SU-DHL-6 (cell line): ENCODE results near the gene TNXB.
"Not testable (repeated sequence)": the region's sequence is repeated elsewhere in the genome, so short reads cannot be mapped to it uniquely, and the experiment has no call there.

ENCODE experiments used
- CTCF ChIP-seq: fragments of 200-600 bp; sonication (generic); IDR thresholded peaks from one replicate; pipeline ENCODE4 v1.5.1; 2017; ENCODE audit warnings: antibody characterized with exemption, mild to moderate bottlenecking, low read length, moderate library complexity; ENCODE audit not compliant: insufficient read depth, poor library complexity, severe bottlenecking
- EZH2phosphoT487 ChIP-seq: fragments of 200-600 bp; sonication (generic), shearing (Covaris generic); conservative IDR thresholded peaks from 2 replicates; pipeline ENCODE4 v1.6.1; 2018; ENCODE audit warnings: mild to moderate bottlenecking, antibody characterized with exemption, low read length, moderate library complexity, mixed read lengths

GRCh38 chr6:32043589-32044380, 65.4 kb downstream of the TNXB start:
- not testable (repeated sequence) for TF ChIP-seq CTCF, EZH2phosphoT487
